Upper lobe of right lung (tissue), 1 donor: ENCODE results near the gene GPSM1. TPM values are rescaled to one million over a fixed set of nuclear protein-coding genes. Genes with fewer than 3 reads are reported as not detected.
"Not testable (repeated sequence)": the region's sequence is repeated elsewhere in the genome, so short reads cannot be mapped to it uniquely, and the experiment has no call there.

Source experiments
- ATAC-seq: fragments of 200-7000 bp; cut with Tn5 transposase; one replicate; pipeline ENCODE4 v1.9.1; 2020; ENCODE audit warnings: mild to moderate bottlenecking, moderate library complexity
- DNase-seq: peaks from one replicate; pipeline ENCODE4 v3.0.0-alpha.2; 2020
- H3K27ac ChIP-seq: fragments of 200-600 bp; one replicate; pipeline ENCODE4 v1.8.0; 2022
- H3K27me3 ChIP-seq: fragments of 200-600 bp; one replicate; pipeline ENCODE4 v1.8.0; 2022; ENCODE audit warnings: mild to moderate bottlenecking
- H3K36me3 ChIP-seq: fragments of 200-600 bp; one replicate; pipeline ENCODE4 v1.8.0; 2022
- H3K4me1 ChIP-seq: fragments of 200-600 bp; one replicate; pipeline ENCODE4 v1.8.0; 2022
- H3K4me3 ChIP-seq: fragments of 200-600 bp; one replicate; pipeline ENCODE4 v1.8.0; 2022; ENCODE audit warnings: mild to moderate bottlenecking
- H3K9me3 ChIP-seq: fragments of 200-600 bp; one replicate; pipeline ENCODE4 v1.8.0; 2022
- intact Hi-C: fragments of 100-400 bp; cut with DNase I; formaldehyde crosslinking; loops from one replicate; pipeline ENCODE4 v1.11.0; 2022
- total RNA-seq: library from RNA; stranded (reverse); fragmentation: NEBNext Ultra II Directional; extraction: Animal tissue kit (Norgen Biotek cat#: 25700); gene quantifications from one replicate; pipeline ENCODE4 v1.2.1, GENCODE V29; 2021
- TF ChIP-seq, protein P1 (sequence below): fragments of 200-600 bp; IDR thresholded peaks from one replicate; pipeline ENCODE4 v1.8.0; 2022; ENCODE audit warnings: antibody characterized with exemption
- donor health status: DM: no; HTN: yes; CAD: no; lungs with severe emphysema.

Gene GPSM1
- total RNA-seq, 1 donor from 2014 or later: 27.3 TPM

DNA sequence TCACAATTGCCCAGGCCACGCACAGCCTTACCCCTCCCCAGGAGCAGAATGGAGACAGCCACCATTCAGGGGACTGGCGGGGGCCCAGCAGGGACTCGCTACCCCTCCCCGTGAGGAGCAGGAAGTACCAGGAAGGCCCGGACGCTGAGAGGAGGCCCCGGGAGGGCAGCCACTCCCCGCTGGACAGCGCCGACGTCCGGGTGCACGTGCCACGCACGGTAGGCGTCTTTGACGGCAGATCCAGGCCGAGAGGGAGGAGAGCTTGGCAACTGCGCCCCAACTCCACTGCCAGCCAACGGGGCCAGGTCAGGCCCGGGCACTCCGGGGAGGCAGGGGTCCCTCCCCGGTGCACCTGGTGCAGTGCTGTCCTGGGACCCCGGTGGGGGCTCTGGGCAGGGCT lies 22.2 kb downstream of the GPSM1 start:
- TF ChIP-seq, protein P1, sequence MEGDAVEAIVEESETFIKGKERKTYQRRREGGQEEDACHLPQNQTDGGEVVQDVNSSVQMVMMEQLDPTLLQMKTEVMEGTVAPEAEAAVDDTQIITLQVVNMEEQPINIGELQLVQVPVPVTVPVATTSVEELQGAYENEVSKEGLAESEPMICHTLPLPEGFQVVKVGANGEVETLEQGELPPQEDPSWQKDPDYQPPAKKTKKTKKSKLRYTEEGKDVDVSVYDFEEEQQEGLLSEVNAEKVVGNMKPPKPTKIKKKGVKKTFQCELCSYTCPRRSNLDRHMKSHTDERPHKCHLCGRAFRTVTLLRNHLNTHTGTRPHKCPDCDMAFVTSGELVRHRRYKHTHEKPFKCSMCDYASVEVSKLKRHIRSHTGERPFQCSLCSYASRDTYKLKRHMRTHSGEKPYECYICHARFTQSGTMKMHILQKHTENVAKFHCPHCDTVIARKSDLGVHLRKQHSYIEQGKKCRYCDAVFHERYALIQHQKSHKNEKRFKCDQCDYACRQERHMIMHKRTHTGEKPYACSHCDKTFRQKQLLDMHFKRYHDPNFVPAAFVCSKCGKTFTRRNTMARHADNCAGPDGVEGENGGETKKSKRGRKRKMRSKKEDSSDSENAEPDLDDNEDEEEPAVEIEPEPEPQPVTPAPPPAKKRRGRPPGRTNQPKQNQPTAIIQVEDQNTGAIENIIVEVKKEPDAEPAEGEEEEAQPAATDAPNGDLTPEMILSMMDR: no peak
- no peaks in the 10 kb centered on the region for H3K27me3 ChIP-seq

GRCh38 chr9:136351252-136351800 lies 24.0 kb downstream of the GPSM1 start:
- peaks cover 3% of the 10 kb centered on the region for H3K4me1 ChIP-seq
- TF ChIP-seq, protein P1: no peak
- H3K9me3 ChIP-seq: no peaks in the 10 kb centered on the region
- peaks cover 1% of the 10 kb centered on the region for H3K36me3 ChIP-seq
- no peak overlapping the region for H3K4me3 ChIP-seq
- H3K27ac ChIP-seq: no peak overlapping the region
- ATAC-seq: no peak
- H3K27me3 ChIP-seq: no peaks in the 10 kb centered on the region
- DNase-seq: no peak
- intact Hi-C loops: no loop called here

More for the DNA sequence above, 22.2 kb downstream of the GPSM1 start:
- no peak for DNase-seq
- Histone ChIP-seq H3K36me3 (no peaks in the 10 kb centered on the region), H3K9me3 (no peaks in the 10 kb centered on the region), H3K4me3 (no peak overlapping the region), H3K4me1 (peaks cover 13% of the 10 kb centered on the region), H3K27ac (no peak overlapping the region)
- no peak for ATAC-seq
- intact Hi-C loops: no loop called here

- H3K27ac ChIP-seq, H3K4me1 ChIP-seq, H3K9me3 ChIP-seq, H3K27me3 ChIP-seq, ATAC-seq, H3K4me3 ChIP-seq, intact Hi-C loops, DNase-seq, H3K36me3 ChIP-seq: not testable (repeated sequence)
Observed at GRCh38 chr9:136351868-136352267, 24.5 kb downstream of the GPSM1 start.

DNA sequence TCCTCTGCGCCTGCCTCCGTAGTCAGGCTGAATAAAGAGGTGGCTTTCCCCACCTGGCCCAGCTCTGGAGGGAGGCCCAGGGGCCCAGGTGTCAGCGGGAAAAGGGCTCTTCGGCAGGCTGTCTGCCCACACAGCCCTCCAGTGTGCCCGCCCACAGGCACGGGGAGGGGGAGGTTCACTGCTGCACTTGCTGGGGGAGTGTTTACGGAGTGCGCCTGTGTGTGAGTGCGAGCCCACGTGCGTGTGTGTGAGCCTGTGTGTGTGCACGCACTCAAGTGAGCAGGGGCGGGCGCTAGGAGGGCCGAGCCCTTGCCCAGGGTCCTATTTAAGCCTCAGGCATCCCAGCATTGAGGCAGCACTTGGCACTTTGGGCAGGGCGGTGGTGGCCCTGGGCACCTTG lies 25.3 kb downstream of the GPSM1 start:
- DNase-seq: peak; percentile 81
- H3K36me3 ChIP-seq: peaks cover 4% of the 10 kb centered on the region
- ATAC-seq: peak; percentile 62
- H3K27me3 ChIP-seq: no peaks in the 10 kb centered on the region
- H3K4me3 ChIP-seq: no peak overlapping the region
- intact Hi-C loops: no loop called here
- H3K27ac ChIP-seq: no peak overlapping the region
- no peaks in the 10 kb centered on the region for H3K9me3 ChIP-seq
- TF ChIP-seq, protein P1: no peak
- no peaks in the 10 kb centered on the region for H3K4me1 ChIP-seq

DNA sequence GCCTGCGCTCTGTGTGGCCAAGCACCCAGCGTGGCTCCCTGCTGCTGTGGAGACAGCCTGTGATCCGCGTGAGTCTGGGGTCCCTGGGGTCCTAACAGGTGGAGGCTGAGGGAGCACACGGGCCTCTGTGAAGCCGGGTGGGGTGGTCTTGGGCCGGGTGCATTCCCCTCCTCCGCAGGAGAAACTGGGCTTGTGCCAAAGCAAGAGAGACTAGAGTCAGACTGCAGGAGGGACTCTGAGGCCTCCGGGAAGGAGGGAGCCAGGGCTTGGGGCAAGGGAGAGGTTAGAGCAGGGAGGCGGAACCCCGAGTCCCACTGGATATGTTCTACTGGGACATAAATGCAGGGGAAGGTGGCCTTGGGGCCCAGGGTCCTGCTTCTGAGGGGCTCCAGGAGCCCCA lies 25.7 kb downstream of the GPSM1 start:
- no peak overlapping the region for H3K27ac ChIP-seq
- TF ChIP-seq, protein P1: no peak
- no peaks in the 10 kb centered on the region for H3K9me3 ChIP-seq
- intact Hi-C loops: no loop called here
- no peaks in the 10 kb centered on the region for H3K4me1 ChIP-seq
- H3K27me3 ChIP-seq: no peaks in the 10 kb centered on the region
- H3K36me3 ChIP-seq: peaks cover 4% of the 10 kb centered on the region
- H3K4me3 ChIP-seq: no peak overlapping the region
- DNase-seq: no peak
- ATAC-seq: no peak

- Histone ChIP-seq H3K27me3 (no peaks in the 10 kb centered on the region), H3K4me1 (no peaks in the 10 kb centered on the region), H3K9me3 (no peaks in the 10 kb centered on the region), H3K4me3 (no peak overlapping the region), H3K27ac (peak overlapping the region; percentile 11), H3K36me3 (peaks cover 4% of the 10 kb centered on the region)
- intact Hi-C loops: no loop called here
- DNase-seq (no peak), ATAC-seq (no peak)
- TF ChIP-seq, protein P1: no peak
Observed at GRCh38 chr9:136353757-136354488, 26.6 kb downstream of the GPSM1 start.
